HG02623 (cell line): Measurements from ENCODE around the gene VPS45.

Experiments
- ATAC-seq: cut with Tn5 transposase; IDR thresholded peaks from one replicate; pipeline ENCODE4 v1.9.1; 2021; ENCODE audit warnings: moderate library complexity; ENCODE audit not compliant: unreplicated experiment

VPS45 gene

GRCh38 chr1:150069923-150070322, 2.3 kb downstream of the VPS45 start:
- no peak for ATAC-seq

GRCh38 chr1:150072959-150073358, 5.4 kb downstream of the VPS45 start:
- no peak for ATAC-seq

GRCh38 chr1:150073516-150073915, 5.9 kb downstream of the VPS45 start:
- no peak for ATAC-seq

GRCh38 chr1:150076066-150076465, 8.5 kb downstream of the VPS45 start:
- ATAC-seq: no peak

- no peak for ATAC-seq
Measured at GRCh38 chr1:150076985-150077384, 9.4 kb downstream of the VPS45 start.

- no peak for ATAC-seq
Measured at GRCh38 chr1:150080784-150081183, 13.2 kb downstream of the VPS45 start.

- no peak for ATAC-seq
Measured at GRCh38 chr1:150082494-150082893, 14.9 kb downstream of the VPS45 start.

GRCh38 chr1:150083907-150084306, 16.3 kb downstream of the VPS45 start:
- no peak for ATAC-seq

GRCh38 chr1:150085406-150085805, 17.8 kb downstream of the VPS45 start:
- no peak for ATAC-seq

GRCh38 chr1:150087415-150087814, 19.8 kb downstream of the VPS45 start:
- no peak for ATAC-seq

- no peak for ATAC-seq
Measured at GRCh38 chr1:150089846-150090520, 22.4 kb downstream of the VPS45 start.

- no peak for ATAC-seq
Measured at GRCh38 chr1:150092180-150092791, 24.7 kb downstream of the VPS45 start.

- ATAC-seq: no peak
Measured at GRCh38 chr1:150093805-150094204, 26.2 kb downstream of the VPS45 start.

GRCh38 chr1:150094734-150095265, 27.2 kb downstream of the VPS45 start:
- no peak for ATAC-seq

GRCh38 chr1:150102986-150103385, 35.4 kb downstream of the VPS45 start:
- ATAC-seq: no peak

- no peak for ATAC-seq
Measured at GRCh38 chr1:150106341-150106740, 38.8 kb downstream of the VPS45 start.

GRCh38 chr1:150109586-150109985, 42.0 kb downstream of the VPS45 start:
- ATAC-seq: no peak

GRCh38 chr1:150110116-150110515, 42.5 kb downstream of the VPS45 start:
- ATAC-seq: no peak

GRCh38 chr1:150111670-150112069, 44.1 kb downstream of the VPS45 start:
- no peak for ATAC-seq

- ATAC-seq: no peak
Measured at GRCh38 chr1:150115121-150115520, 47.5 kb downstream of the VPS45 start.

- ATAC-seq: no peak
Measured at GRCh38 chr1:150118716-150119115, 51.1 kb downstream of the VPS45 start.

GRCh38 chr1:150121236-150121862, 53.8 kb downstream of the VPS45 start:
- ATAC-seq: no peak
